ENCODE measurements around the gene NOL12.
"Not testable (repeated sequence)": the region's sequence is repeated elsewhere in the genome, so short reads cannot be mapped to it uniquely, and the experiment has no call there.

Gene NOL12, protein sequence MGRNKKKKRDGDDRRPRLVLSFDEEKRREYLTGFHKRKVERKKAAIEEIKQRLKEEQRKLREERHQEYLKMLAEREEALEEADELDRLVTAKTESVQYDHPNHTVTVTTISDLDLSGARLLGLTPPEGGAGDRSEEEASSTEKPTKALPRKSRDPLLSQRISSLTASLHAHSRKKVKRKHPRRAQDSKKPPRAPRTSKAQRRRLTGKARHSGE

DNA sequence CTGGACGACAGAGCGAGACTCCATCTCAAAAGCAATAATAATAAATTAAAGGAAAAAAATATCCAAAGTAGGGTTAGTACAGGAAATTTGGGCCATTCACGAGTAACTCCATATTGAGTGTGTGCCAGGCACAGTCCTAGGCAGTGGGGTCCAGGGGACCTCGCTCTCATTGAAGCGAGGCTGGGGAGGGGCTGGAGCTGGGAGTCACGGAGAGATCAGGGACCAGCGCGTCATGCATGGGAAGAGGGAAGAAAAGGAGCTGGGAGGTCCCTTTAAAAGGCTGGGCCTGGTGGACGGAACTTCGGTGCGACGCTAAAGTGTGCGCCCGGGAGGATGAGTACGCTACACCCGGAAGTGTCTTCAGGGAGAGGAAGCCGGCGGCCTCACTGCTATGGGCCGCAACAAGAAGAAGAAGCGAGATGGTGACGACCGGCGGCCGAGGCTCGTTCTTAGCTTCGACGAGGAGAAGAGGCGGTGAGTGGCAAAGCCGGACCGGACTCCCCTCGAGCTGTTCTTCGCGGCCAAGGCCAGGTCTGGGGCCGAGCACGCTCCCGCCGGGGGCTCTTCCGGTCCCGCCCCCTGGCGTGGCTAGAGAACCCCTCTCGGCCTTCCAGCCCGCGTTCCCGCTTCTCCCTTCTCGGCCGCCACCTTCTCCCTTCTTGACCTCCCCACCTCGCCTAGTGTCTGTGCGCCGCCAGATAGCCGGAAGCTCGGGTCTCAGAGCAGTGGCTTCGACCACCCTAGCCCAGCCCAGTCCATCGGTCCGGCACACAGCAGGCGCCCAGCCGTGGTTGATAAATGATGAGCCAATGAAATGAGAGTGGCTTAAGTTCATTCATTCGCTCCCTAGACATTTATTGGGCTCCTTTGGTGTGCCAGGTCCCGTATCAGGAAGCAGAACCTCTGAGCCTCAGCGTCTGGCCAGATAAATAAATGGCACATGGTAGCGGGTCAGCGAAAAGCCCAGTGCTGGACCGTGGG is at the start of gene NOL12:
Gene NOL12, plus strand, starts transcription at position 342 of the 981 bp plus-strand sequence. Its CDS starts 50 bp downstream, at position 392.
- DNase-seq = peak; percentile 85

DNA sequence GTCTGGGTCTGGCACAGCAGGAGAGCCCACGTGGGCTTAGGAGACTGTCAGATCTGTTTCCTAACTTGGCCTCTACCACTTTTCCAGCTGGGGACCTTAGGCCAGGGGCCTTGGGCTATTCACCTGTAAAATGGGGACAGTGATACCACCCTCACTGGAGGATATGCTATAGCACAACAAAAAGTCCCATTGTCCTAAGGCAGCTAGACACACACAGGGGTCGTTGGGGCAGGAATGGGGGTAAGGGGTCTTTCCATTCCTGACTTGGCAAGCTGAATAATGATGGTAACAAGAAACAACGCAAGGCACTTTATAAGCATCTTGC is 49.2 kb upstream of the NOL12 start:
- no peak for DNase-seq

DNA sequence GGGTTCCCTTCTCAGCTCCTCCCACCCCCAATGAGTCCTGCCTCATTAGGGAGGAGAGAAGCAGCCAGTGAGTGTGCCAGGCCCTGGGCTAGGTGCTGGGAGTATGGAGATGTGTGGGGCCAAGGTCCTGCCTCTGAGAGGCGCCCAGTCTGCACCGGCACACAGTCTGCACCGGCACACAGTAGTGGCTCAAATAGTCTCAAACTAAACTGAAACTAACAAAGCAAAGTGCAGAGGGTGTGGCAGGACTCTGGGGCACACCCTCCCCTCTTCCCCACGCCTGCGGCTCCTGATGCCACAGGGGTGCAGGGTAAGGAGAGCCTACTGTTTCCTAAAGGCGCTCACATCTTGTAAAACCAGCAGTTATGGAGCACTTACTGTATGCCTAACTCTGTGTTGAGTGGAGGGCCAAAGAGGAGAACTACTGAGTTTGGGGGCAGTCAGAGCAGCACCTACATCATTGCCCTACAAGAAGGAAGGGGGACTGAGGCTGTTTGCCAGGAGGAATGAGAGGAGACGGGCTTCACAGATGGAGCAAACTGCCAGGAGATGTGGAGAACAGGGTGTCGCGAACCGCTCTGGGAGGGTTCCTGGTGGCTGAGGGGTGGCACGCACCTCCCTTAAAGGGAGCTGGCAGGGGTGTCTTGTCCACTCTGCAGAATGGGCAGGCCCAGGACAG is 47.6 kb upstream of the NOL12 start:
- peak; percentile 51 for DNase-seq

DNA sequence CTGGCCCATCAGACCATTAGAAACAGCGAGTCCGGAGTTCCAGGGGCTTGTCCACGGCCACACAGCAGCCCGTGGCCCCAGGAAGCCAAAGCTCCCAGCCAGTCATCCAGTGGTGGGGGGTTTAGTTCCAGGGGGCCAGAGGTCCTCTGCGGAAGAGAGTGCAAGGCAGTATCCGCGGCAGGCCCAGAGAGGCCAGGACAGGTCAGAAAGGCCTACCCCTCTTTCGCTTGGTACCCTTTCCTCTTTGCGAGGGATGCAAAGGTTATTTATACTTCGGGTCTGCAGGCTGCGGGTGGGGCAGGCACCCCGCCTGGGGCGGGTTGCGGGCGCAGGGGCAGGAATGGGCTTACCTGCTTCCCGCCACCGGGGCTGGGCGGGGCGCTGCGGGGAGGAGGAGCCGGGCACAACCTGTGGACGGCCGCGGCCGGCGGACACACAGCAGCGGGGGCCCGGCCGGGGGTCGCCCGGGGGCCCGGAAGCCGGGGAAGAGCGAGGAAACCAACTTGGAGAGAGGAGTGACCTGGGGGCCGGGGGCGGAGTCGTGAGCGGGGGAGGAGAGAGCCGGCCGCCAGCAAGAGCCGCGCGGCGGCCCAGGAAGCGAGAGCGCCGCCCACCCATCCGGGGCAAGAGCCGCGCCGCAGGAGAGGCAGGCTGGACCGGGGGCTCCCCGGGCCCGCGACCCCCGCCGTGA is 46.9 kb upstream of the NOL12 start, which contains the start of gene SH3BP1:
Gene SH3BP1, plus strand, starts transcription at position 600 of the 691 bp plus-strand sequence. CDS start 119 bp downstream, outside the sequence.
- DNase-seq = peak; percentile 73

DNA sequence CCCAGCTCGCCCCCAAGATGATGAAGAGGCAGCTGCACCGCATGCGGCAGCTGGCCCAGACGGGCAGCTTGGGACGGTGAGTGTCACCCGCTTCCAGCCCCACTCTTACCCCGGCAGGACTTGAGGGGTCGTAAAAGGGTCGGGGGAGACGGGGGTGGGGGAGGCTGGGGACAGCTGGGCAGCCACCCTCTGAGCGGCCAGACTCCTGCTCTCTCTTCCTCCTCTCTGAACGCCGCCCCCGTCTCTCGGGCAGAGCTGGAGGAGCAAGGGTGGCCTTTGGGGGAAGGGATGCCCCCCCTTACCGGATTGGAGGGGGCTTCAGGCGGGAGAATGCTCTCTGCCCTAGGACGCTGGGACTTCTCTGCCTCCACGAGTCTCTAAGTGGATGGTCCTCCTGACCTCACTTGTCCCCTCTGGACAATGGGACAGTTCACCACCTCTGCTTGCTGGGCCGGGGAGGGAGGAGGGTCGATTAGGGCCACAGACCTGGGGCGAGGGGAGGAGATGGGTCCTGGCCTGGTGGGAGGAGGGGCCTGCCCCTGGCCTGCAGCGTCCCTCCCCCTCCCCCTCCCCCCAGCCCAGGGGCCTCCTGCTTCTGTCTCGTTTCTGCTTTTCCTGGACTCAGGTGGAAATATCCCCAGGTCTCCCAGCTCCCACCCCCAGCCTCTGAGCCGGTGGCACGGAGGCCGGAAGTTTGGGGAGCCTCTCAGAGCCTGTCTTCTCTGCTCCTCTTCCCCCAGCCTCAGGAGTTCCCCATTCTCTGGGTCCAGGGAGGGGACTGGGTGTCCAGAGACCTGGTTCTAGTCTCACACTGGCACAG is 46.2 kb upstream of the NOL12 start:
- DNase-seq = peak; percentile 53

DNA sequence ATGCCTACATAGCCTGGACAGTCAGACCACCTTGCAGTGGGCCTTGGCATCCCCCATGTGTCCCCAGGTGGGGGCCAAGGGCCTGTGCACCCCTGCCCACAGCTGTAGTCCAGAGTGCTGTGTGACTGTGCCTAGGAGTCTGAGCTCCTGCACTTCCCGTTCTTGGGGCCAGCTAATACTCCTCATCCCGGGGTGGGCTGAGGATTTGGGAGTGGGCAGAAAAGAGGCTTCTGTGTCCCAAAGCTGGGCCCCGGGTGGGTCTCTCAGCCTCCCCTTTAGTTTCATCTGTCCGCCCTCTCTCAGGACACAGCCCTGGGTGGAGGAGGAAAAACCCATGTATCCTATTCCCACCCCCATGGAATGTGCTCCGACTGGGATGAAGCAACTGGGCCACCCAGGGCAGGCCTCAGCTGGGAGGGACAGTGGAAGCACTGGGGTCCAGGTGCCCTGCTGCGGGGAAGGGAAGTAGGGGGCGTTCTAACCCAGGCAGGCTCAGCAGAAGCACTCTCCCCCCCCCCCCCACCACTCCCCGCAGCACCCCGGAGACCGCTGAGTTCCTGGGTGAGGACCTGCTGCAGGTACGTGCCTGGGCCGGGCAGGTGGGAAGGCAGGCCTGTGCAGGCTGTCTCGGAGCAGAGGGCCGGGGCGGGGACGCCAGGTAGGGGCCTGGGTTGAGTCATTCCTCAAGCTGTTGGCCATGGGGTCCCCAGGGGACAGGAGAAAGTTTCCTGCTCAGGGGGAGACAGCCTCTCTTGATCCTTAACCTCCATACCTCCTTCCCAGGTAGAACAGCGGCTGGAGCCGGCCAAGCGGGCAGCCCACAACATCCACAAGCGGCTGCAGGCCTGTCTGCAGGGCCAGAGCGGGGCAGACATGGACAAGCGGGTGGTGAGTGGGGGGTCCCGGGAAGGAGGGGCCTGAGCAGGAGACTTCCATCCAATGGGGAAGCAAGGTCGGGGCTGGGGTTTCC is 45.3 kb upstream of the NOL12 start:
- no peak for DNase-seq

DNA sequence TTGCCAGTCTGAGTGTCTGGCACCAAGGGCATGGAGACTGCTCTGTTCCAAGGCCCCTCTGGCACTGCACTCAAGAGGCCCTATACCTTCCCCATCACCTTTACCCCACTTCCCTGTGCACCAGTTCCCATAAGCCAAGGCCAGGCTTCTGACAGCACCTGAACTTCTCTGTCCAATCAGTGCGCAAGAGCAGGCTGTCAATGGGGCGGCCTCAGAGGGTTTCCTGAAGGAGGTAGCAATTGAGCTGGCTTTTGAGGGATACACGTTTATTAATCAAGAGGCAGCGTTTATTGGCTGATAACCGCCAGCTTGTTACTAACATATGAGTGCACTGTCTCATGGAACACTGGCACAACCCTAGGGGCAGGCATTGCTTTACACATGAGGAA is 44.6 kb upstream of the NOL12 start:
- no peak for DNase-seq

DNA sequence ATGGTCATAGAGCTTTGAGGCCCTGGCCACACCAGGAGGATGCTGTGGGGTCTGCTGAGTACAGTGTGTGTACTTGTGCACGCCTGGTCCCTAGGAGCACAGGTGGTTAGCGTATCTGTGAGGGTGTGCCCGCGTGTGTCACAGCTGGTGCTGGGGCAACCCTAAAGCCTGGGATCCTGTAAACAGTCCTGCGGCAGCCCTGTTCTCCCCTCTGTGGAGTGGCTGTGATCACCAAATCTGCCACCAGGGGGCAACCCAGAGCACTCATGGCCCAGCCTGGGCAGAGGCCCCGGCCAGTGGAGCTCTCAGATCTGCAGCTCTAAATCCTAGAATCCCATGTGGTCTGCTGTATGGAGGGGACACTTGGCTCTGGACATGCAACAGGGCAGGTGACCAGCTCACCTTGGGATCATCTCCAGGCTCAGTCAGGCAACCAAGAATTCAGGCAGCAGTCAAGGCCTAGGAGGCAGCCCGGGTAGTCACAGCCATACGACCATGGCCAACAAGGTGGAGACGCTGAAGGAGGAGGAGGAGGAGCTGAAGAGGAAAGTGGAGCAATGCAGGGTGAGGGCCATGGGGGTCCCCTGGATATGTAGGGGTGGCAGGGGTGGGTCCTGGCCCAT is 42.8 kb upstream of the NOL12 start:
- DNase-seq = peak; percentile 98

DNA sequence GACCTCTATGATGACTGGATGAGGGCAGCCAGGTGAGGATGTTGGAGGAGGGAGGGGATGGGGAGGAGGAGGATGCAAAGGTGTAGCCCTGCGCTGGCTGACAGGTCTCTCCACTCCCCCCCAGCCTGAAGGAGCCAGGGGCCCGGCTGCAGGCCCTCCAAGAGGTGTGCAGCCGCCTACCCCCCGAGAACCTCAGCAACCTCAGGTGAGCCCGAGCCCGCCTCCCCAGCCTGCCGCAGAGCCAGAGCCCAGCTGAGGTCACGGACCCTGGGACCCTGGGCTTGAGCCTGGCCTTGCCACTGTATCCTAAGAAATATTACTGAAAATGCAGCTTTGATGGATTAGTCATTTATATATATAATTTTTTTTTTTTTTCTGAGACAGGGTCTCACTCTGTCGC is 38.8 kb upstream of the NOL12 start:
- no peak for DNase-seq

DNA sequence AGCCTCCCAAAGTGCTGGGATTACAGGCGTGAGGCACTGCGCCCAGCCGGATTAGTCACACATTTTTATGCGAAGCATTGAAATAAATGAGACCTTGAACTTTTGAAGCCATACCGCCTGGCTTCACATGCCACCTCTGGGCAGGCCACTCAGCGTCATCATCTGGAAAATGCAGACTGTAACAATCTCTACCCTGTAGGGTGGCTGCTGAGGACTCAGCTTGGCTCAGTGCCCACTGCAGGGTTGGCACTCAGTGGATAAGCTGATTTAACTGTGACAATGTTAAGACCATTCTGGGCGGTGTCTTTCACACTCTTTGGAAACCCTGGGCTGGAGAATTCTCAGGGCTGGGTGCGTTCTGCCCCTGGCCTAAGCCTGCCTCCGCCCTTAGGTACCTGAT is 38.2 kb upstream of the NOL12 start:
- DNase-seq = no peak

DNA sequence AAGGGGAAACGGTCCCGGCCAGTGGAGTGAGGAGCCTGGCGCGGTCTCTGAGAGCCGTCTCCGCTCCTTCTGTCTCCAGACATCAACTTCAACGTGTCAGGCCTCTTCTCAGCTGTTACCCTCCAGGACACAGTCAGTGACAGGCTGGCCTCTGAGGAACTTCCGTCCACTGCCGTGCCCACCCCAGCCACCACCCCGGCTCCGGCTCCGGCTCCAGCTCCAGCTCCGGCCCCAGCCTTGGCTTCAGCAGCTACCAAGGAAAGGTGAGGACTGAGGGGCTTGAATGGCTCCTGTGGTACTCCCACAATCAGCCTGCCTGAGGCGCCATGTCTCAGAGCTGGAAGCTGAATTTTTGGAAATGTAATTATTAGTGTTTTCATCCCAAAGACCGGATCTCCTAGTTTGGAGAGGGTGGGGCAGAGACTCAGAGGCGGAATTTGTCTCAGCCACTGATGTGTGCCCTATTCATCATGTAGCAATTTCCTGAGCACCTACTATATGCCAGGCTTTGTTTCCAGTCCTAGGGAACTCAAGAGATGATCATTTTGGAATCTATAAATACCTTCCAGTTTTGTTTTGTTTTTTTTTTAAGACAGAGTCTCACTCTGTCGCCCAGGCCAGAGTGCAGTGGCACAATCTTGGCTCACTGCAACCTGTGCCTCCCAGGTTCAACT is 35.5 kb upstream of the NOL12 start:
- no peak for DNase-seq

DNA sequence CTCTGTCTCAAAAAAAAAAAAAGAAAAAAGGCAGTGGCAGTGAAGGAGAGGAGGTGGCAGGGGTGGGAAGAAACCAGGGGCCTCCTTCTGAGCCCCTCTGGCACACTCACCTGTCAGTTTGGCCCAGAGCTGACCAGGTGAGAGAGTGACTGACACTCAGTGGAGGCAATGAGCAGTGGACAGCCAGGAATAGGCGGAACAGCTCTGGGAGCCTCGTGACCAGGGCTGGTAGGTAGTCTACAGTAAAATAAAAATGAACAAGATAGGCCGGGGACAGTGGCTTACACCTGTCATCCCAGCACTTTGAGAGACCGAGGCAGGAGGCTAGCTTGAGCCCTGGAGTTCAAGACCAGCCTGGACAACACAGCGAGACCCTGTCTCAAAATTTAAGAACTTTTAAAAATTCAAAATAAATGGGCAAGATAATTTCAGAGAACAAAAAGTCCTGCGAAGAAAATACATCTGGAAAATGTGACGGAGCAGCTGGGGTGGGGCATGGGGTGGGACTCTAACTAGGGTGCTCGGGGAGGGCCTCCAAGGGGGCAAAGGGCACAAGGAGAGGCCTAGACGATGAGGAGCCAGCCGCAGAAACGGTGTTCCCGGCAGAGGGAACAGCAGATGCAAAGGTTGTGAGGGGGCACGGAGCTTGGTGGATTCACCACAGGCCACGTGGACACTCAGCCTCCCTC is 31.4 kb upstream of the NOL12 start:
- no peak for DNase-seq

DNA sequence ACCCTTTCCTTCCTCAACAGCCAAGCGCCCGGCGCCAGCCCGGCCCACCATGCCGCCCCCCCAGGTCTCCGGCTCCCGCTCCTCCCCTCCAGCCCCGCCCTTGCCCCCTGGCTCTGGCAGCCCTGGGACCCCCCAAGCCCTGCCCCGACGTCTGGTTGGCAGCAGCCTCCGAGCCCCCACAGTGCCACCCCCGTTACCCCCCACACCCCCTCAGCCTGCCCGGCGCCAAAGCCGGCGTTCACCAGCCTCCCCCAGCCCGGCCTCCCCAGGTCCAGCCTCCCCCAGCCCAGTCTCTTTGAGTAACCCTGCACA is 30.9 kb upstream of the NOL12 start:
- DNase-seq = no peak

DNA sequence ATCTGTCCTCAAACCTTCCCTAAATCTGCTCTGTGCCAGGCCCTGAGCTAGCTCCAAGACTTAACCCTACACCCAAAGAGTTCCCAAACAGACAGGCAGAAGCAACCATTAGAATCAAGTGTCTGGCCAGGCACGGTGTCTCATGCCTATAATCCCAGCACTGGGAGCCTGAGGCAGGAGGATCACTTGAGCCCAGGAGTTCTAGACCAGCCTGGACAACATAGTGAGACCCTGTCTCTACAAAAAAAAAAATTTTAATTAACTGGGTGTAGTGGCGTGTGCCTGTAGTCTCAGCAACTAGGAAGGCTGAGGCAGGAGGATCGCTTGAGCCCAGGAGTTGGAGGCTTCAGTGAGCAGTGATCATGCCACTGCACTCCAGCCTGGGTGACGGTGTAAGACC is 29.6 kb upstream of the NOL12 start:
- DNase-seq = not testable (repeated sequence)

DNA sequence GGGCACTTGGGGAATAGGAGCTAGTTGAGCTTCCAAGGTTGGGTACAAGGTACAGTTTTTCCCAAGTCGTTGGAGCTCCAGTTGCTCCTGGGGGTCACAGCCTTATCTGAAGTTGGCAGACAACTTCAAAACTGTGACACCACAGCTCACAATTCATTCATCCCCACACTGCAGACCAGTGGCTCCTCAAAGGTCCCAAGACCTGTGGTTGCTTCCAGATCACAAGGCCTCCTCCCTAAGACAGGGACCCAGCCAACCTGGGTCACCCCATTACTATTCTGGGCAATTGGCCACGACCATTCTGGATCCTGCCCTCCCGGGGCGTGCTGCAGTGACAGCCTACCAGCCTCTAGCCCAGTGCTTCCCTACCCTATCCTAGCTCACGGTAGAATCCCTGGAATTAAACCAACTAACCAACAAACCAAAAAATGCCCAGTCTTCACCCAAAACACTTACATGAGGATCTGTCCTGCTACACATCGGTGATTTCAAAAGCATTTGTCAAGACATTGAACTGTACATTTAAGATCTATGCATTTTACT is 28.5 kb upstream of the NOL12 start:
- peak; percentile 28 for DNase-seq

DNA sequence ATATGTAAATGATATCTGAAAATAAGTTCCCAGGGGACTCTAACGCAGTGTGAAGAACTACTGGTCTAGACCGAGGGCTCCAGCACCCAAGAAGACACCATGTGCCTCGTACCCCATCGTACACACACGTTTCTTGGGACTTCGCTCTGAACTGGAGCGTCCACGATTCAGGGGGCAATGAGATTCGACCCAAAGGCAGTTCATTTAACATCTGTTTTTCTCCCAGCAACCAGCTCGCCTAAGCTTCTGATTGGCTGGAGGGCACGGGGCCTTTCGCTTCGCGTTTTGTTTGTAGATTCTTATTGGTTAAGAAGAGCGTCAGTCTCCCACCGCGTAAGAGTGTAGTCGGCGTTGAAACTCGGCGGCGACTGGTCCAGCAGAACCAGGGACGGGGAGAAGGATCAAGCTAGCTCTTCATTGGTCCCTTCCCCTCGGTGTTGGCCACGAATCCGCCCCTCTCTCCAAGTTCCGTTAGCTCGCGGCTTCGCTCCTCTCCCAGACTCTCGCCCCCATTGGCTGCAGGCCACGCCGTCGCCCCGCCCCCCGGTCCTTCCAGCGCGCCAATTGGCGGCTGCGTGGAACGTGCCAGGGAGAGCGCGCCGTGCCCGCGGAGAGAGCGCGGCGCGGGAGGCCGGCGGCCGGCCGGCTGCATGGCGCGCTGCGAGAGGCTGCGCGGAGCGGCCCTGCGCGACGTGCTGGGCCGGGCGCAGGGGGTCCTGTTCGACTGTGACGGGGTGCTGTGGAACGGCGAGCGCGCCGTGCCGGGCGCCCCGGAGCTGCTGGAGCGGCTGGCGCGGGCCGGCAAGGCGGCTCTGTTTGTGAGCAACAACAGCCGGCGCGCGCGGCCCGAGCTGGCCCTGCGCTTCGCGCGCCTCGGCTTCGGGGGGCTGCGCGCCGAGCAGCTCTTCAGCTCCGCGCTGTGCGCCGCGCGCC is 27.7 kb upstream of the NOL12 start, which contains the start of gene PDXP:
Gene PDXP, plus strand, starts transcription at position 591 of the 933 bp plus-strand sequence. Its CDS starts 60 bp downstream, at position 651.
- peak; percentile 99 for DNase-seq

DNA sequence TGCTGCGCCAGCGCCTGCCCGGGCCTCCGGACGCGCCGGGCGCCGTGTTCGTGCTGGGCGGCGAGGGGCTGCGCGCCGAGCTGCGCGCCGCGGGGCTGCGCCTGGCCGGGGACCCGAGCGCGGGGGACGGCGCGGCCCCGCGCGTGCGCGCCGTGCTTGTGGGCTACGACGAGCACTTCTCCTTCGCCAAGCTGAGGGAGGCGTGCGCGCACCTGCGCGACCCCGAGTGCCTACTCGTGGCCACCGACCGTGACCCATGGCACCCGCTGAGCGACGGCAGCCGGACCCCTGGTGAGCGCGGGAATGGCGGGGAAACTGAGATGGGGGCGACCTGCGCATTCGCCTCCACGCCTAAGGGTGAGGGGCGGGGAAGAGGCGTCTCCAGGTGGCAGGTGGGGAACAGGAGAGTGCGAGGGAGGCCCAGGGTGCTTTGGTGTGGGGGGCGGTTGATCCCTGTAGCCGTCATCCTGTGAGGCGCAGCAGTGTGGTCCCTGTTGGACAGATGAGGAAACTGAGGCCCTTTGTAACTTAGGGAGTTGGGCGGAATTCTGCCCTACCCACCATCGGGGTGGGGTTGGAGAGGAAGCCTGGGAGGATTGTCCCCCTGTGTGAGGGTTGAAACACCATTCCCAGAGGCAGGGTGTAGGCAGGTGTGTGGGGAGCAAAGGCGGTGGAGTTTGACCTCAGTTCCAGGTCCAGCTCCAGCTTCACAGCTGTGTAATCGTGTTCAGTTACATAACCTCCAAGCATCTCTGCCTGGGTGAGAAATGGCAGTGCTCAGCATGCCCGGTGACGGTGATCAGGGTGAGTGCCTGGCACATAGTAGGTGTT is 26.9 kb upstream of the NOL12 start:
- peak; percentile 52 for DNase-seq
